Sciatic nerve (tissue), 2 donors: ENCODE data around the gene SIAH3. TPM values are rescaled to one million over a fixed set of nuclear protein-coding genes. Genes with fewer than 3 reads are reported as not detected.

ENCODE experiments used
- ATAC-seq: fragments of 200-7000 bp; cut with Tn5 transposase; one replicate; pipeline ENCODE4 v1.9.1; 2020; ENCODE audit warnings: mild to moderate bottlenecking, moderate library complexity
- DNase-seq: peaks from one replicate; pipeline ENCODE4 v3.0.0-alpha.2; 2020; ENCODE audit warnings: low spot score
- intact Hi-C: fragments of 100-400 bp; cut with DNase I; formaldehyde crosslinking; loops from one replicate; pipeline ENCODE4 v1.14.2; 2022
- total RNA-seq: library from RNA; stranded (reverse); fragmentation: NEBNext Ultra II Directional; extraction: Animal tissue kit (Norgen Biotek cat#: 25700); gene quantifications from one replicate; pipeline ENCODE4 v1.2.1, GENCODE V29; 2021
- donor health status: DM: no; HTN: no; CAD: no.
- donor health status: DM: no; HTN: no; CAD: no.

Gene SIAH3
- total RNA-seq, 1 donor from 2014 or later, result not detected

DNA sequence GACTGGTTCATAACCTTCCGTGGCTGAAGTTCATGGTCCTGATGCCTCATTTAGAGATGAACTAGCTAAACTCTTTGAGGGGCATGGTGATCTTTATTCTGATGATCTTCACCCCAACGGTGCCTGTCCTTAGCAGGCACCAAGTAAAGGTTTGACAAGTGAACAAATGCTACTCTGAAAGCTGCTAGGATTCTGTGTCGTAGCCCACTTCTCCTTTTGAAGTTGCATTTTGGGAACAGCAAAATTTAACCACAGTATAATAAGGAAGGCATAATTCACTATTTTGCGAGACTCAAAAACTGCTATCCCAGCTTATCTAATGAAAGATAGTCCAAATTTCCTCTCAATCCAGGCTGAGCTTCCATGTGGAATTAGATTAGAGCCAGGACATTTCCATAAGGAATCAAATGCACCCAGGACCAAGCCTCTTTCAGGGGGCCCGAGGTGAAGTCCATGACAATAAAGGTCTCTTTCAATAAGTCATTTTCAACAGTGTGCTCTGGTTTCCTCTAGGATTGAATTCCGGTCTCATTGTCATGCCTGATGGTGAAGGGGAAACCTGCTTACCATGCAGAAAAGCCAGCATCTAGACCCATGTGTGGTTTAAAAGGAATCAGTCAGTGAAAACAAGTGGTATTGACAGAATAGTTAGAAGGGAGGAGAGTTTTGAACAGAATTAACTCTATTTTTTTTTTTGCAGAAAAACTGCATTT, 23.1 kb downstream of the SIAH3 start:
- DNase-seq (no peak), ATAC-seq (no peak)

GRCh38 chr13:45827318-45827717, 24.2 kb downstream of the SIAH3 start:
- no peak for ATAC-seq
- intact Hi-C loops, result no loop called here
- no peak for DNase-seq

More for the DNA sequence above, 23.1 kb downstream of the SIAH3 start:
- intact Hi-C loops, result no loop called here

DNA sequence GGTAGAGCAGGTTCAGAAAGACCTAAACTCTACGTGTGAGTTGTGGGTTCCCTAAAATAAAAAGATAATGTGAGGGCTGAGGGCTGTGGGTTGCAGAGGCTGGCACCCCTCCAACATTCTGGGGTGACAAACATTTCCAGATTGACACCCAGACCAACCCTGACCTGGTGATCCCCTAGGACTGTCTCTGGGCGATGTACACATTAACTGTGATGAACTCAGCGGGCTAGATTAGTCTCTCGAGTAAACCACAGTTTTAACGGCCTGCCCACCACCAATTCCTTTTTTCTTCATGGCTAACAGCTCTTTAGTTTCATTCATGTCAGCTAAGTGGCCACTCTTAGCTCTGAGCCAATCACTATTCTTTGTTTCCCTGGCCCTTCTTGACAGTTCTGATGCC, 24.8 kb downstream of the SIAH3 start:
- intact Hi-C loops, result no loop called here
- ATAC-seq (no peak), DNase-seq (no peak)

- ATAC-seq (no peak), DNase-seq (no peak)
- intact Hi-C loops, result no loop called here
Measured at GRCh38 chr13:45825387-45825650, 26.2 kb downstream of the SIAH3 start.

DNA sequence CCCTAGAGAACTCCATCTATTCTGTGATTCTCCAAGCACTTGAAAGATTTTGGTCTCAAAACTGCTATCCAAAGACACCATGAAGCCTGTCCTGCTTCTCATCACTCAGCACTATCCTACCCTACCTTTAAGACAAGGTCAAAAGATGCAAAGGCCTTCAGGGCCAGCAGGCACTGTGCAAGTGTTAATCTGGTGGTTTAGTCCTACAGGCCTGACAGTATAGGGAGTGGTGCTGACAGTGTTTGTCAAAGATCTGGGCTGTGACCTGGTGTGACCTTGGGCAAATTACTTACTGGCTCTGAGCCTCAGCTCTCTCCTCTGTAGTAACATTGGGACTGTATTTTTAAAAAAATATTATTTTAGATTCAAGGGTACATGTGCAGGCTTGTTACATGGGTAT, 28.0 kb downstream of the SIAH3 start:
- intact Hi-C loops, result no loop called here
- ATAC-seq (no peak), DNase-seq (no peak)

DNA sequence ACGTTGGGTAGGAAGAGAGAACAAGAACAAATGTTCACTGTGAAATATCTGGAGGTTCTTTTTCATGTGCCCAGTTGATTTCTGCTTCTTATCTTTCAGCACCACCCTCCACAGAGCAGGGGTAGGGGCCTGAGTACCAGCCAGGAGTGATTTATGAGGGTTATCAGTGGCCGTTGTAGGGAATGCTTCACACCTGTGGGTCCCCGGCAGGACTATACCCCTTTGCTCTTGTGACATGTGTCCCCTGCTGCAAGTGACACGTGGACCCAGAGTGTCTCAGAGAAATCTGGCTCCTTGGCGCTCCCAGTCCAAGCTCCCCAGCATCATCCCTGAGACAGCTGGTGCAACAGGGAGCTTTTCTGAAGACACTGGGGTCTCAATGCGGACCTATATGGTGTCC, 29.7 kb downstream of the SIAH3 start:
- DNase-seq (no peak), ATAC-seq (no peak)
- intact Hi-C loops, result no loop called here

DNA sequence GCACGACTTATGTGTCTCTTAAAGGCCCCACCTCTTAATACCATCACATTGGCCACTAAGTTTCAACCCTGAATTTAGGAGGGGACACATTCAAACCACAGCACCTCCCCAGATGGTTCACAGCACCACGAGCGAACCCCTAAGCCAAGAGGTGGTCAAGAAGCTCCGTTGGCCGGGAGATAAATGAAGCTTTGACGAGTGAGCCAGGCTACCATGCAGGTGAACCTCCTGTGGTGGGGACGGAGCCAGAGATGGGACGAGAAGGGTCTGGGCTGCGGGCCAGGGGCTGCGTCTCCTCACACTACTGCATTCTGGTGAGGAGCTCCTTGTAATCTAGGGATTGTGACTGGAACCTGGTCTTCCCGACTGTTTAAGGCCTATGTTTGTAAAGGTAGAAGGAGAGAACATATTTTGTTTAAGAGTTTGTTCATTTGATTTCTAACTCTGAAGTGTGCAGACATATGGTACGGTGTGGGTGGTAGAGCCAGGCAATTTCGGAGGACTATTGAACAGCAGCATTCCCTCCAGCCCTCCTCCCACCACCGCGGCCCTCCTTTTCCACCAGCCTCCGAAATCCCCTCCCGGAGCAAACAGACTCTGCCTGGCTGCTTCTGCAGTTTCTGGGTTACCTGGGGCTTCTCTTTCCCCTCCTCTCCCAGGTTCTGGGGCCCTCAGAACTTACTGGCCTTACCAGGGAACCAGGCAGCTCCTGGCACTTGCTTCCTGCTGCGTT, 31.3 kb downstream of the SIAH3 start:
- no peak for ATAC-seq
- DNase-seq, result no peak
- intact Hi-C loops, result no loop called here

DNA sequence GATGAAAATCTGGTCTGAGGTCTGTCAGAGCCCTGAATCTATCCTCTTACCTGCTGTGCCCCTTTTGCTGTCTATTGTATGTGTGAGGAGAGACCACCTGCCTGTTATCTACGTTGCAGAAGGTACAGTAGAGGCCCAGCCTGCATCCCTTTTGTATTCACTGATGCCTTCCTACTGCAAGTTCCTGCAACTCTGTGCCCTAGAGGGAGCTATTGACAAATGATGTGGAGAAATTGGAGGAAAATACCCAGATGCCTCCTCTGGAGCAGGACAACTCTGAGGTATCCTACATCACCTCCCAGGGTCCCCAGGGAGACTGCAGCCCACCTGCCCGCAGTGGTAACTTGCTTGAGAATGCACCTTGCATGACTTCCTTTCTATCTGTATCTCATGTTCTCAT, 33.7 kb downstream of the SIAH3 start:
- DNase-seq (no peak), ATAC-seq (no peak)
- intact Hi-C loops, result no loop called here

DNA sequence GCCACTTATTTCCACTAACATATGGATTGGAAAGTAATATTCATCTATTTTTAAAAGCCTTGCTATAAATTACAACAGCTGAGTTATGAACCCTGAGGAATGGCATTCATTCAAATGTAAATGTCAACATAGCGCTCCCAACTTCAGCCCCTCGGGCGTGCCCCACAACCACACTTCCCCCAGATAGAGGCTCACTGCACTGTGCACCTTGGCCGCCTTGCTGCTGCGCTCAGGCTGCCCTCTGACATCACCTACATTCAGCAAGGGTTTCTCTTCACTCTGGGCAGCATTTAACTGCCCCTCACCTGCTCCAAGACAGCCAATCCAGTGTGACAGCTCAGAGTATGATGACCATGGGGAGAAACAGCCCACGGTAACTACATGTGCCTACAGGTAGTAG, 35.1 kb downstream of the SIAH3 start:
- intact Hi-C loops, result no loop called here
- ATAC-seq (no peak), DNase-seq (no peak)

DNA sequence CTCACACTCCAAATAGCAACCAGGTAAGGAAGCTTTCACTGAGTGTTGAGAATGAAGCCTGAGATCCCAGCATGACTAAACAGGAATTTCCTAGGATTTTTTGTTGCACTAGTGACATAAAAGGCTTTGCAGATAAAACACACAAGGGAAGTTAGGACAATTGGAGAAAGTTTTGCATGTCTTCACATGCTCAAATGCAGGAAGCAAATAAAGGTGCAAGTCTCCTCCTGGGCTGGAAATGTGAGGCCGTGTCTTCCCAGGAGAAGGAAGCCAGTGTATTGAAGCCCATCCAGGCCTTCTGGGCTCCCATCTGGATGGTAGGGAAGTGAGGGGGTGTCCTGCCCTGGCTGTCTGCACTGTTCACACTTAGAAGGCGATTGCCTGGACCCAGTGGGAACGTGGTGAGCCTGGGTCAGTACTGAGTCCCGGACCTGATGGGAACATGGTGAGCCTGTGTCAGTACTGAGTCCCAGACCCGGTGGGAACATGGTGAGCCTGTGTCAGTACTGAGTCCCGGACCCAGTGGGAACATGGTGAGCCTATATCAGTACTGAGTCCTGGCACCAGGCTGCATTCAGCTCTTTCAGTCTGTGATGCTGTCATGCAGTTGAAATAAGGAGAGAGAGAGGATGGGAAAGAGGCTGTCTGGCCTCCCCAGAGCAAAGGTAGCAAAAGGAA, 38.7 kb downstream of the SIAH3 start:
- ATAC-seq, result no peak
- DNase-seq, result no peak
- intact Hi-C loops, result no loop called here

GRCh38 chr13:45811891-45812694, 39.5 kb downstream of the SIAH3 start:
- ATAC-seq (no peak), DNase-seq (no peak)
- intact Hi-C loops, result no loop called here

DNA sequence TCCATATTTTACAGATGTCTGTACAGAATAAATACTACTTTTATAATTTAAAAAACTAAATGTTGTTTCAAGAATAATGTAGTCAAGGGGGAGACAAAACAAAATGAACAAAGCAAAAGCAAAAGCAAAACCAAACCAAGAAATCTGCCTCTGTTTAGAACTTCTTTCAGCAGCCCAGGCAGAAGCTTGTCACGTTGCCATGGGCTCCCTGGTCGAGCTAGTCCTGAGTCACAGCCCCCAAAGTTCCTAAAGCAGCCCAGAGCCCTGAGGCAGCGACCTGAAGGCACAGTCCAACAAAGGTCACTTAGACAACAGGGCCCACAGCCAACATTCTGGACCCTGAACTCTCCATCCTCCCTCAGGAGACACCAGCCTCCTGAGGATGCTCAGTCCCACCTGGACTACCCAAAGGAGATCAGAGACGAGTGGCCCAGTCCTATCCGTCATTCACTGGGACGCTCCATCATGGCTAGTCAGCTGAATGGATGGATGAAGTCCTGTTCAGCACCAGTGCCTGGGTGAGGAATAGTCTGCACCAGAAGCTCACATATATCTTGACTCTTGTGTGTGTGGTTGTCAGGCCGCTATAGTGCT, 41.7 kb downstream of the SIAH3 start:
- no peak for ATAC-seq
- DNase-seq, result no peak
- intact Hi-C loops, result loop anchor here (5.0 kb wide), 1 partner anchor 1722 kb away; no protein-coding TSS in a partner anchor

DNA sequence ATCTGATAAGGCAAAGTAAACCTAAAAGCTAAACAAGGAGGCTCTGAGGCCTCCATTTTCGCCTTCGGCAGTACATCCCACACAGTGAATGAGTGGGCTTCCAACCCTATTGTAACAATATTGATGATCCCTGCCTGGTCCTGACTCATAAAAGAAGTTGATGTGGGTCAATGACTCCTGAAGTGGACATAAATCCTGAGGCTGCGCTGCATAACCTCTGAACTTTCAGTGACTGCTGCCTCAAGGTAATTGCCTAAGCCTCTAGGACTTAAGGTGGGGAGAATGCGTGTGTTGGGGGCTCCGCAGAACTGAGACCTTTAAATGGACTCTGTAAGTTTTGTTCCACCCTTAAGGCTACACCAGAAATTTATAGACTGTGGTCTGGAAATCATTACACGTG, 42.6 kb downstream of the SIAH3 start:
- DNase-seq (no peak), ATAC-seq (no peak)
- intact Hi-C loops, result loop anchor here (5.0 kb wide), 1 partner anchor 1723 kb away; no protein-coding TSS in a partner anchor

DNA sequence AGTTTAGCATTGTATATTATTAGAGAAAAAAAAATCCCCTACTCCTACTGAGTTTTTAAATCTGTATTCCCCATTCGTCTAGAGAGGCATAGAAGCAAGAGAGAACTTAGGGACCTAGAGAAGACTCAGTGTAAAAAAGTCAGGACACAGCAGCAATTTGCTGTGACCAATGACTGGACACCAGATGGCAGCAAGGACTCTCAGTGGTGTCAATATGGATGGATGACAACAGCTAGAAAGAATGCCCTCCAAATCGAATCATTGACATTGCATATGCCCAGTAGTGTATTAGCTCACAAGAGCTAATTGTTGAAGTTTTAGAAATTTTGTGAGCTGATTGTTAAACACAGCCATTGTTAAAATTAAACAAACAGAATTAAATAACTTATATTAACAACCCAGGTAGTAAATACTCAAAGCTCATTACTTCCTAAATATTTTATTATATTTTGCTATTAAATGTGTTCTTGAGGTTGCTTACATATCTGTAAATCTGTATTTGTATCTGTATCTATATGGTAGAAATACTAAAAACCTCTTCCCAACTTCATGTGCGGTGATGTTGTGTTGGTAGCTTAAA, 43.9 kb downstream of the SIAH3 start:
- ATAC-seq, result peak; percentile 51
- intact Hi-C loops, result loop anchor here (5.0 kb wide), 1 partner anchor 1725 kb away; no protein-coding TSS in a partner anchor
- no peak for DNase-seq

DNA sequence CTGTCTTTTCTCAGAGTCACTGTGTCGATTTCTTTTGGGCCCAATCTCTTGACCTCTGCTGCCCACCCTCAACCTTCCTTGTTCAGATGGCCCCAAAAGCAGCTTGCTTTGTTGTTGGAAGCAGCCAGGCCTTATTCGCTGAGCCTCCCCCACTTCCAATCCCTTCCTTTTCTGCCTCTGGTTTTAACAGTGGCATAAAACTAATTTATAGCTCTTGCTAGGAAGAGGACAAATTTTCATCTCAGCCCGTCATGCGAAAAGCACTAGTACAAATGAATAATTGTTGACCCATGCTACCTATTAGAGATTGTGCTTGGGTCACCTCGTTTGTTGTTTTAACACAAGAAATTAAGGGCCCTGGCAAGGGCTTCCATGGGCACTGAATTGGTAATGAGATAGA, 51.1 kb downstream of the SIAH3 start:
- ATAC-seq (no peak), DNase-seq (no peak)
- intact Hi-C loops, result no loop called here

DNA sequence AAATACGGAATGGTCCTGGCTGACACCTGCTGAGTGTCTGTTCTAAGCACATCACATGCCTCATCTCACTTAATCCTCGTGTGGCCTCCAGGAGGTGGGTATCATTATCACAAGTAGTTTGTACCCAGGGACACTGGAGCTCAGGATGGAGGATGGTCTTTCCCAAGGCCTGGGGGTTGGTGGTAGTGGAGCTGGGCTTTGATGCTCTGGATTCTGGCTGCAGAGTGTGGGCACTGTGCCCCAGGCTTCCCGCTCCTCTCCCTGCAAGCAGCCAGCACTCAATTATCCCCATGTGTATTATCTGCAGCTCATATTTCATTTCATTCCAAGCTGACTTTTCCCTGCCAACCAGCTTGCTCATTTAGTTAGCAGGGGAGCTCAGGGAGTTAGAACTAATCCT, 52.1 kb downstream of the SIAH3 start:
- intact Hi-C loops, result no loop called here
- ATAC-seq (no peak), DNase-seq (no peak)

GRCh38 chr13:45798851-45799250, 52.7 kb downstream of the SIAH3 start:
- no peak for ATAC-seq
- no peak for DNase-seq
- intact Hi-C loops, result no loop called here

DNA sequence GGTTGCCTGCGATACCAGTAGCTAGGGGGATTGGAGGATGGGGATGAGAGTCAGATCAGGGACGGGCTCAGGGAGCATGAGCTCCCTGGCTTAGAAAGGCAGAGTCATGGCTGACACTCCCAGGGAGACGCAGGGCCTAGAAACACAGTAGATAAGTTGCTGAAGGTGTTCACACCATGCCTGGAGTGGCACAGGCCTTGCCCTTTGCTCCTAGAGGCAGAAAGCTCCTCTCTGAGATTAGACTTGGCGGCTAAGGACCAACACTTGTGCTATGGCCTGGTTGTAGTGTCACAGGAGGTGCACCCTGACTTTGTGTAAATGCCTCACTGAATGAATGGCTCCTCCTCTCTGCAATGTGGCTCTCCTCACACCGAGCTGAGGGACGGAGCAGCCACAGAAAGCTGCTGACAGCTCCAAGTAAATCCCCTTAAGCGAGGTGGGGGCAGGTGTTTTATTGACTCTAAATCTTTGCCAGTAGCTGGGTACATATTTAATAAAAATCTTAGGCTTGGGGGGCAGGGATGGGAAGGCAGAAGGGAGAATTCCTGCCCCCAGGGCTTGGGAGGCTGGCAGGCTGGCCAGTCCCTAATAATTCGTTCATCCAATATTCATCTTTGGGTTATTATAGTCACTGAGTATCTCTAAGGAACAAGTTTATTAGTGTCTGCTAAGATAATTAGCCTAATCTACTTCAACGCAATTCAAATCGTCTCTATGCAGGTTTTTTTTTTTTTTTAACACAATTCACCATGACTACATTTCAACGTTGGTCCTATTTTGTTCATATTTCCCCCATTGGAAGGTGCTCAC, 54.9 kb downstream of the SIAH3 start:
- DNase-seq (no peak), ATAC-seq (no peak)
- intact Hi-C loops, result no loop called here
